HL-60/S4 (cell line): ENCODE data around the gene FOXJ1.

ENCODE experiments used
- in situ Hi-C: fragments of 300-500 bp; cut with MboI; formaldehyde crosslinking; loops from 2 replicates; pipeline ENCODE4 v1.14.3; 2022; ENCODE audit warnings: low sequenced_read_pairs

FOXJ1 gene

DNA sequence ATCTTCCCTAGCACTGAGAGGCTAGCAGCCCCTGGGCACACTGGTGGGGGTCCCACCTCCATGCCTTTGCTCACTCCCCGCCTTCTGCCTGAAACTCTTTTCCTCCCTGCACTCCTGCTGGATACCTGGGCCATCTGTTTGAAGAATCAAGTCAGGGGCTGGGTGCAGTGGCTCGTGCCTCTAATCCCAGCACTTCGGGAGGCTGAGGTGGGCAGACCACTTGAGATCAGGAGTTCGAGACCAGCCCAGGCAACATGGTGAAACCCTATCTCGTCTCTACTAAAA is 15.7 kb downstream of the FOXJ1 start:
- in situ Hi-C loops: loop anchor here (5.0 kb wide), 1 partner anchor 167 kb away; no protein-coding TSS in a partner anchor

DNA sequence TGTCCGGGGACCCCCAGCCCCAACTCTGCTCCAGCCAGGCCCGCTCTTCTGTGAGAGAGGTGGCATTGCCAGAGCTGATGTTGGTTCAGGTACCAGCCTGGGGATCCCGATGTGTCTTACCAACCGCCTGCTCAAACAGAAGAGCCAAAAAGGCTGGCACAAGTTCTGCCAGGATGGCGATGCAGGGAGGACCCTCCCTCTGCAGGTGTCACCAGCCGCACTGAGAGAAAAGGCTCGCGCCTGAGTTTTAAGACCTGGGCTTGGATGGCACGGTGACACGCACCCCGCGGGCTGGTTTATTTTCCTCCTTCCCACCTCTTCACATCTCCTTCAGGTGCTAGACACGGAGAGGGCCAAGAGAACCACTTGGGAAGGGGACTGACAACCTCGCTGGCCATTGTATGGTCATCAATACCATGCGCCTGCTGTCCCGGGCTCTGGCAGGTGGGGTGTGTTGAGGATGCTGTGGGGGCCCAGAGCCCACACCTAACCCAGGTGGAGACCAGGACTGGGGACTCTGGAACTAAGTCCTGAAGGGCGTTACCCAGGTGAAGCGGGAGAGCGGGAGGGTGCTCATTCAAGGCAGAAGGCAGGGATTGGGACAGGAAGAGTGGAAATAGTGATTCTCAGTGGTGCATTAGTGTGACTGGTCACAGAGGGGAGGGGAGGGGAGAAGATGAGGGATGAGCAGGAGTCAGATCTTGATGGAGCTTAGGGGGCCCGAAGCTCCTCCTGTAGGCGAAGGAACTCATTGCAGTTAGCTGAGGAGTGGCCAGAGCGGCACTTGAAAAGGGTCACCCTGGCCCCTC is 16.3 kb downstream of the FOXJ1 start:
- in situ Hi-C loops: loop anchor here (5.0 to 25.0 kb wide), 2 partner anchors 168 to 263 kb away; partner anchors contain the start of gene SPHK1

DNA sequence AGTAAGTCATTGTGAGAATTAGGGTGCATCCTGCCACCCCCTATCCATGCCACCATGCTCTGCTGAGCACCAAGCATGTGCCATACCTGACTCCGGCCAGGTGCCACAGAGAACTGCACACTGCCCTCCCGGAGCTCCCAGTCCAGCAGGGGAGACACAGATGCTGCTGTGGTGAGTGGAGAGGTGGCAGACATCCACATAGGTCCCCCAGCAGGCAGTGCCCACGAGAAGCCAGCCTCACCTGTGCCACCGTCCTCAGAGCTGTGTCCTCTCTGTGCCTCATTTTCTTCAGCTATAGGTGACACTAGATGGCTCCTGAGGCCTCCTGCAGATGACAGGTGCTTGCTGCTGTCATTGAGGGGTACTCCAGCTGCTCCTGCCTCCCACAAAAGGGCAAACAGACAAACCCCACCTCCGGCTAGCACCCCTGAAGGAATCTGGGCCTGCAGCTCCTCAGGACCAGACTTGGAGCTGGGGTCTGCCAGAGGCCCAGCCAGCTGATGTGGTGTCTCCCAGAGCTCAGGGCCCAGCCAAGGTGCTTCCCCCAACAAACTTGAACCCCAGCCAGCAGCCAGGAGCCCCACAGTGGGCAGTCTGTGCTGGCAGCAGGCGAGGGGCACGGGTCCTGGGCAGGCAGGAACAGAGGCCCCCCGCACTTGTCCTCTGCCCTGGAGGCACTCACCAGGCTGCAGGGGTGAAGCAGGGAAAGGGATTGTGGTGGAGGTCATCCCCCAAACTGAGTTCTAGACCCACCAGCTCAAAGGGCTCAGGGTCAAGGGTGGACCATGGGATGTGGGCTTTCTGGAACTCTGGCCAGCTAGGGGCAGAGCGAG is 17.1 kb downstream of the FOXJ1 start:
- in situ Hi-C loops: loop anchor here (25.0 kb wide), 1 partner anchor 263 kb away; the partner anchor contains the start of gene SPHK1

DNA sequence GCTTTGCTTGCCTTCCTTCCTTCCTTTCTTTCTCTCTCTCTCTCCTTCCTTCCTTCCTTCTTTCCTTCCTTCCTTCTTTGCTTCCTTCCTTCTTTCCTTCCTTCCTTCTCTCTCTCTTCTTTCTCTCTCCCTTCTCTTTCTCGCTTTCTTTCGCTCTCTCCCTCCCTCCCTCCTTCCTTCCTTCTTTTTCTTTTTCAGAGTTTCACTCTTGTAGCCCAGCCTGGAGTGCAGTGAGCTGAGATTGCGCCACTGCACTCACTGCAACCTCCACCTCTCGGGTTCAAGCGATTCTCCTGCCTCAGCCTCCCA is 17.9 kb downstream of the FOXJ1 start:
- in situ Hi-C loops: loop anchor here (25.0 kb wide), 1 partner anchor 264 kb away; the partner anchor contains the start of gene SPHK1

DNA sequence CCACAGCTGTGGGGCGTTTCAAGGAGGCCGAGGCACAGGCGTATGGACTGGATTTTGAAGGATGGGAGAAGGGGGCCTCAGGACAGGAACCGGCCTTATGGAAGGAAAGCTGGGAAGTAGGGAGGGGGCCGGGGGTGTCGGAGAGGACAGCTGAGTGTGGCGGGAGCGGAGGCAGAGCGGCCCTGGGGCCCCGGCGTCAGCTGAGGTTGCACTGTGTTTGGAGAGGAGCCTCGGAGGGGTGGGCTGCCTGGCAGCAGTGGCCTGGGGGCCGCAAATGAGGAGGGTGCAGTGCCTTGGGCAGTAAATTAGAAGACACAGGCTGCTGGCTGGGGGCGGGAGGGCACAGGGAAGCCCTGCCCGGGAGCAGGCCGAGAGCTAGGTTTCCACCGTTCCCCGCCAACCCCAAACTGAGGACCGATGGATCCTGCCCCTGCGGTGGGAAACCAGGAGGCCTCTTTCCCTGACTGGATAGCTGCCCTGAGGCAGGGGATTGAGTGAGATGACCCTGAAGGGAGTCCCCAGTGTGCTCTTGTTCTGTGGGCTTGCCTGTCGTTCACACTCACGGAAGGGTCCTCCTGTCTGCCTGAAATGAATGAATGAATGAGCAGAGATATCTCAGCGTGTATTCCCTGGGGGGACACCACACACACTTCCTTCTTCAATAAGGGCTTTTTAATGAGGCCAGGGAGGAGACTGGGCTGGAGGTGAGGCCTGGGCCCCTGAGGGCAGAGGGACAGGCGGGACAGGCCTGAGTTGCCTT is 18.4 kb downstream of the FOXJ1 start:
- in situ Hi-C loops: loop anchor here (25.0 kb wide), 1 partner anchor 265 kb away; the partner anchor contains the start of gene SPHK1

DNA sequence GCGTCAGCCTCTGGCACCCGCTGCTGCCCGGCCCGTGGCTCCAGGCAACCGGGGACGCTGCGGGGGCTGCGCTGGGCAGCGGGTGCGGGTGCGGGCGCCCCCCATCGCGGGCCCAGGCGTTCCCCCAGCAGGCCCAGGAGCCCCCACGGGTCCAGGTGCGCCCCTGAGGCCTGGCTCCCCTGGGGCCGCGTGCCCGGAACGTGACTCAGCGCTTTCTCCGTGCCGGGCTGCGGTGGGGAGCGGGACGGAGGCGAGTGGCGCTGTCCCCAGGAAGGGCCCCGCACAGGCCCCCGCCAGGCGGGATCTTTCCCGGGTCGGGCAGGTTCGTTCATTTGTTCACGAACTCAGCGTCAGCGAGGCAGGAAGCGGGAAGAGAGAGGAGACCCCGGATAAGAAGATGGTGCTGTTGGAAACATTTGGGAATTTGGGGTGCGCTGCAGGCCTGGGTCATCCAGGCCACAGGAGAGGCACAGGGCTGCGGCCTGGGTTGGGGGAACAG is 19.1 kb downstream of the FOXJ1 start:
- in situ Hi-C loops: loop anchor here (25.0 kb wide), 1 partner anchor 265 kb away; the partner anchor contains the start of gene SPHK1

DNA sequence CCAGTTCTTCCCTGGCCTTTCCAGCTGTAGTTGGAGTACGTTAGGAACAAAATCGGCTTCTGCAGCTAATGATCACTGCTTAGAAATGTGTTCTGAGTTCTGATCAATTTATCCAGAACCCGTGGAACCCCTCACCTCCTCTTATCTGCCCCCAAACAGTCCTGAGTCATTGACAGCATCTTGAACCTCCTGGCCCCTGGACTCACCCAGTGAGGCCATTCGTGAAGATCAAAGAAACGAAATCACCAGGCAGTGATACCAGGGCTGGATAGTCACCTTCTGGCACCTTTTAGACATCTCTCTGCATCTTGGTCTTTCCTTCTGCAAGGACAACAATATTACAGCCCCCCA is 20.4 kb downstream of the FOXJ1 start:
- in situ Hi-C loops: loop anchor here (25.0 kb wide), 1 partner anchor 267 kb away; the partner anchor contains the start of gene SPHK1

DNA sequence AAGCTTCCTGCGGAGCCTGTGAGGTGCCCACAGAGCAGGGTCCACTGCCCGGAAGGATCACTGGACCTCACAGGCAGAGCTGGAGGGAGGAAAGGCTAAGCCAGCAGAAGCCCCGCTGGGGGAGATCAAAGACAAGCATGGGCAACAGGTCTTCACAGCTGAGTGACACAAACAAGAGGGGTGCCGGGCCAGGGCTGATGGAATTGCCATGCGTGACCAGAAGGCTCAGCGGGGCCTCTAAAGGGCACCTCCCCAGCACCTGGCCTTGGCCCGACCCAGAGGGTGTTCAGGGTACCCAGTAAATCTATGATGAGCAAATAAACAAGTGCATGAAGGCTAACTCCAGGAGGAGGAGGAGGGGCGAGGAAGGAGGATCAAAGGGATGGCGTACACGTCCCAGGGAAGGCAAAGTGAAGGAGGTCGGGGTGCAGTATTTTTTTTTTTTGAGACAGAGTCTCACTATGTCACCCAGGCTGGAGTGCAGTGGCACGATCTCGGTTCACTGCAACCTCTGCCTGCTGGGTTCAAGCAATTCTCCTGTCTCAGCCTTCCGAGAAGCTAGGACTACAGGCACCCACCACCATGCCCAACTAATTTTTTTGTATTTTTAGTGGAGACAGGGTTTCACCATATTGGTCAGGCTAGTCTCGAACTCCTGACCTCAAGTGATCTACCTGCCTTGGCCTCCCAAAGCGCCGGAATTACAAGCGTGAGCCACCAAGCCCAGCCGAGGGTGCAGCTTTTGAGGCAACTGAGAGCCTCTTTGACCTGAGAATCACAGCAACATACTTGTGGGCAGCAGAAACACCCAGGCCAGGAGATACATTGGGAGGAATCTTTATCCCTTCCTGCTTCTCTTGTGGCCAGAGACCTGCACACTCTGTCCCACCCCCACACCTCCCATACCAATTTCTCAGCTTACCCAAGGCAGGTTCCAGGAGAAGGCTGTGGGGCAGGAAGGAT is 21.4 kb downstream of the FOXJ1 start:
- in situ Hi-C loops: loop anchor here (25.0 kb wide), 1 partner anchor 268 kb away; the partner anchor contains the start of gene SPHK1

DNA sequence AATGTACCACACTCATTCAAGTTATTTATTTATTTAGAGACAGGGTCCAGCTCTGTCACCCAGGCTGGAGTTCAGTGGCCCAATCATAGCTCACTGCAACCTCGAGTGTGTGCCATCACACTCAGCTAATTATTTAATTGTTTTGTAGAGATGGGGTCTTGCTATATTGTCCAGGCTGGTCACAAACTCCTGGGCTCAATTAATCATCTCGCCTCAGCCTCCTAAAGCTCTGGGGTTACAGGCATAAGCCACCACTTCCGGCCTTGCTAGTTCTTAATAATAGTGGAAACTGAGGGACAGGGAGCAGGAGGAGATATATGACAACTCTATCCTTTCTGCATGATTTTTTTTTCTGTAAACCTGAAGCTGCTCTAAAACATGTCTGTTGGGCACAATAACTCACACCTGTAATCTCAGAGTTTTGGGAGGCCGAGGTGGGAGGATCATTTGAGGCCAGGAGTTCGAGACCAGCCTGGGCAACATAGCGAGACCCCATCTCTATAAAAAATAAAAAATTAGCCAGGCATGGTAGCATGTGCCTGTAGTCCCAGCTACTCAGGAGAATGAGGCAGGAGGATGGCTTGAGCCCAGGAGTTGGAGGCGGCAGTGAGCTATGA is 25.8 kb downstream of the FOXJ1 start:
- in situ Hi-C loops: loop anchor here (25.0 kb wide), 1 partner anchor 272 kb away; the partner anchor contains the start of gene SPHK1

DNA sequence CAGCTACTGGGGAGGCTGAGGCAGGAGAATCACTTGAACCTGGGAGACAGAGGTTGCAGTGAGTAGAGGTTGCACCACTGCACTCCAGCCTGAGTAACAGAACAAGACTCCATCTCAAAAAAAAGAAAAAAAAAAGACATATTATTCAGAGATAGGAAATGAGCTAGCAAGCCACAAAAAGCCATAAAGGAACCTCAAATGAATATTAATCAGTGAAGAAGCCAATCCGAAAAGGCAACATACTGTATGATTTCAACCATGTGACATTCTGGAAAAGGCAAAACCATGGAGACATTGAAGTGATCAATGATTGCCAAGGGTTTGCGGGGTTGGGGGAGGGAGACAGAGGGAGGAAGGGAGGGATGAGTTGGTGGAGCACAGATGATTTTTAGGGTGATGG is 29.1 kb downstream of the FOXJ1 start:
- in situ Hi-C loops: loop anchor here (25.0 kb wide), 1 partner anchor 275 kb away; the partner anchor contains the start of gene SPHK1

DNA sequence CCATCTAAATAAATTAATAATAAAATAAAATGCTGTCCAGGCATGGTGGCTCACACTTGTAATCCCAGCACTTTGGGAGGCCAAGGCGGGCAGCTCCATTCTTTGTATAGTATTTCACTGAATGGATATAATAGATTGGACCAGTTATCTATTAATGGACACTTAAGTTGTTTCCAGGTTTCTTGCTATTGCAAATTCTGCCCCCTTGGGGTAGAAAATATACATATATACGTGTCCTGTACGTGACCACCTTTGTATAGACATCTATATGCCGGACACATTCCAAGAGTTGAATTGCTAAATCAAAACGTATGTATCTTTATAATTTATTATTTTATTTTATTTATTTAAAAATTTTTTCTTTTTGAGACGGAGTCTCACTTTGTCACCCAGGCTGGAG is 33.5 kb downstream of the FOXJ1 start:
- in situ Hi-C loops: loop anchor here (25.0 kb wide), 1 partner anchor 280 kb away; the partner anchor contains the start of gene SPHK1

DNA sequence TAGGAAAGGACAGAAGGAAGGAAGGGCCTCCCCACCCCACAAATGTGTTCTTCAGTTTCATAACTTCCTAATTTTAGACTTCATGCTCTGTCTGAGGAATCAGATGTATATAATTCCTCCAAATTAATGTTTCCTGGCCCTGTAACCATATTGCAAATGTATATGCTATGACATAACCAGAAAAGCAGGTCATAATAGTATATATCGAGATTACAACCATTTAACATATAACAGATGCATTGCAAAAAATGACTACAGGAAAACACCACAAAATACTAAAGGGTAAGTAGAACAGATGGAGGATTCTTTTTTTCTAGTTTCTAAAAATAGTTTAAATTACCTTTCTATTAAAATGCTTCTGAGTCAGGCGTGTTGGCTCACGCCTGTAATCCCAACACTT is 34.3 kb downstream of the FOXJ1 start:
- in situ Hi-C loops: loop anchor here (25.0 kb wide), 1 partner anchor 281 kb away; the partner anchor contains the start of gene SPHK1

DNA sequence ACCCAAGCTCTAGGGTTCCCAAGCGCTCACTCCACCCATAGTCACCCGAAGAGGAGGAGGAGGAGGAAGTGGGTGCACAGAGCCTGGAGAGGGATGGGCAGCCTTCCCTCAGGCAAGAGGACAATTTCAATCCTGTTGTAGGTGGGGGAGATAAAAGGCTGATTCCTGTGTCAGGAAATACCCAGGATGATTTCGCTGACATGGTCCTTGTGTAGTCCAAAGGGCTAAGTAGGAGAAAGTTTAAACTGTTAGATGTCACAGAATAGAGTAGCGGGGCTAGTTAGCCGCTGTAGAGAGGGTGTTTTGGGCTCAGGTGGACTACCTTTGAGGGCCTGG is 36.2 kb downstream of the FOXJ1 start:
- in situ Hi-C loops: loop anchor here (25.0 kb wide), 1 partner anchor 282 kb away; the partner anchor contains the start of gene SPHK1

DNA sequence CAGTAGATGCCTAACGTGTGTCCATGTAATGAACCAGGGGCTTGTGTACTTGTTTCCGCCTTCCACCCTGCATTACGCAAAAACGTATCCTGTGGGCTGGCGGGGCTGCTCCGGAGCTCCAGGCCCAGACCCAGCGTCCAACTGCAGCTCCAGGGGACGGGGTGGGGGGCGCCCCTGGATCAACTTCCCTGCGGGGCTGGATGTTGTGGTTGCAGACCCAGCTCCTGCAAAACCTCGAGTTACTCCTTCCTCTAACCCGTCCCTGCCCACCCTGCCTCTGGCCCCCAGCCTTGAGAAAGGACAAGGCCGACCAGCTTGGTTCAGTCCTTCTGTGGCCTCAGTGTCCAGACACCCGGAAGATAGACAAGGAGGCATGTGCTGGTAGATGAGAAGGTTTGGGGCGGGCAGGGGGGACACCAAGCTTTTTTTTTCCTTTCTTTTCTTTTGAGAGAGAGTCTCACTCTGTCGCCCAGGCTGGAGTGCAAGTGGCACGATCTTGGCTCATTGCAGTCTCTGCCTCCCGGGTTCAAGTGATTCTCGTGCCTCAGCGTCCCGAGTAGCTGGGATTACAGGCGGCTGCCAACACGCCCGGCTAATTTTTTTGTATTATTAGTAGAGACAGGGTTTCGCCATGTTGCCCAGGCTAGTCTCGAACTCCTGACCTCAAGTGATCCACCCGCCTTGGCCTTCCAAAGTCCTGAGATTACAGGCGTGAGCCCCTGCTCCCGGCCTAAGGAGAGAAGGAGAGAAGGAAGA is 36.7 kb downstream of the FOXJ1 start:
- in situ Hi-C loops: loop anchor here (25.0 kb wide), 1 partner anchor 283 kb away; the partner anchor contains the start of gene SPHK1

DNA sequence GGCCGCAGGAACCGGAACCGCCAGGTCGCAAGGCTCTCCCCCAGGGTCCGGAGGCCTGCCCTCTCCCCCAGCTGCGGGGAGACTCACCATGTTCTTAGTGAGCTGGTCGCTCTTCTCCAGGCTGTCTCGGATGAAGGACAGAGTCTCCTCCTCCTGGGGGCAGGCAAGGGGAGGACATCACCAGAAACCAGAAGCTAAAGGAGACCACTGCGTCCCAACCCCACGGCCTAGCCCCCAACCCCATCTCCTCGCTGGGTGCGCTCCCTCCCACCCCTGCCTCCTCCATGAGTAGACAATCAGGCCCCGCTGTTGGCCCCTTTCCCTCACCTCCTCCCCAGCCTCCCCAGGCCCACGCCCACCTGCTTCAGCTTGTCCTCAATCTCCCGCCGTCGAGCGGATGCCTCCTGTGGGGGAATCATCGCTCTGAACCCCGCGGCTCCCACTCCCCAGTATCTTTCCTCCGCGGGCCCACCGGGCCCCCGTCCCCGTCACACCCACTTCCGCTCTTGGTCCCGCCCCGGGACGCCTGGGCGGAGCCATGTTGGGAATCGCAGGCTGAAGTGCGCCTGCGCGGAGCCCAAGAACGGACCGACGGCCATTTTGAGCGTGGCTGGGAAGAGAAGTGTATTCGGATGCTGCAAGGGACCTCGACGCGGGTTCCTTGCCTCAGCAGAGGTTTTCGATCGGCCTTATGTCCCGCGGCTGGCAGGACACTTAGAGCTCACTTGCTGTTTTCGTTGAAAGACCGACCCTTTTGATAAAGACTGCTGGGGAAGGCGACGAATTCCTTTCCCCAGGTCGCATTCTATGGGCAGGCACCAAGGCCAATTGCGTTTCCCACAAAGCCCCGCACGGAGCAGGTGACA is 37.5 kb downstream of the FOXJ1 start, which contains the start of gene EXOC7:
TSS of gene EXOC7 (minus strand) at position 514 of the 866 bp plus-strand sequence. CDS start at position 419, 95 bp downstream.
- in situ Hi-C loops: loop anchor here (25.0 kb wide), 1 partner anchor 284 kb away; the partner anchor contains the start of gene SPHK1

DNA sequence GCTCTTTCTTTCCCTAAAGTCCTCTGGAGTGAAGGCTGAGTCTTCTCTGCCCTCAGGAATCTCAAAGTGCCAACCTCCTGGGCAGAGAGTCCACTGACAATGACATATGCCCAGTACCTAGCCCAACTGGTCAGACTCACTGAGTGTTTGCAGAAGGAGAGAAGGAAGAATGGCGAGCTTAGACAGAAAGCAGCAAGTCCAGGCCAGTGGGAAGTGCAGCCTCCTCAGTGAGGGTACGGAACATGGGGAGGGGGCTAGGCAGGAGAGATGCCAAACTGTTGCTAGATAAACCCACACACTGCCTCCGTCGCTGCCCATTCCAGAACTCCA is 38.1 kb downstream of the FOXJ1 start:
- in situ Hi-C loops: loop anchor here (25.0 kb wide), 1 partner anchor 284 kb away; the partner anchor contains the start of gene SPHK1

DNA sequence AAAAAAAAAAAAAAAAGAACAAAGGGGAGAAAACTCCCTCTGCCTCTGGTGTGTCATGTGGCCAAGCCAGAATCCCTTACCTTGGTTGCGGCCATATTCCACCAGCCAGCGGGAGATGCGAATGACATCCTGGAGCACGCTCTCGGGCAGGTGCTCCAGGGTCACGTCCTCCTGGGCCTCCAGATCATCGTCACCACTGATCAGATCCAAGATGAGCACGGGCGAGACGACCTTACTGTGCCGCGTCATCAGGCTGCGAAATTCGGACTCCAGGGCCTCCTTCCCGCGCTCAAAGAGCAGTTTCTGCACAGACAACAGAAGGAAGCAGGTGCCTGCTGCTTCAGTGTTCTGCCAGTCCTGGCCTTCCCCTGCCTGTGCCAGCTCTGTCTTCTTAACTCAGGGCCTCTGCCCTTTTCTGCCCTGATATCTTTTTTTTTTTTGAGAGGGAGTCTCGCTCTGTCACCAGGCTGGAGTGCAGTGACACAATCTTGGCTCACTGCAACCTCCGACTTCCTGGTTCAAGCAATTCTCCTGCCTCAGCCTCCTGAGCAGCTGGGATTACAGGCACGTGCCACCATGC is 43.2 kb downstream of the FOXJ1 start:
- in situ Hi-C loops: no loop called here
